ENCODE data around the gene DYSF.

DYSF gene

GRCh38 chr2:71686781-71687180, 233.4 kb downstream of the DYSF start:
- no peak for DNase-seq (ENCODE audit: low read depth in 2 of 2, low spot score in 1 of 2)

DNA sequence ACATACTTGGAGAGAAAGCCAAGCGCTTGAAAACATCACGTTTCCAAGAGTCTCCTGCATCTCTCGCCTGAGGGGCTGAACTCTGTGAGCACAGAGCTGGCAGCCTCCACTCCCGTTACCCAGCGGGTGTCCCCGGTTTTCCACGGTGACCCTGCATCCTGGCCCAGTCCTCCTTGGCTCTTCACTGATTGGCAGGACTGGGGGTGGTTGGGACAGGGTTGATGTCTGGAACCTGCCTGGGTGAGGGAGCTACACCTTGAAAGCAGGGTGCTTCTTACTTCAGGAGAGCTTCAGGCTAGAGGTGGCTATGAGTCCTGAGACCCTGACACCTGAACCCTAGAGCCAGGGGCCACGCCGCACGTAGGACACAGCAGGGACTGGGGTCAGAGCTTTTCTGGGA, 234.1 kb downstream of the DYSF start:
- no peak for DNase-seq (ENCODE audit: low read depth in 2 of 2, low spot score in 1 of 2)

GRCh38 chr2:71688530-71688929, 235.2 kb downstream of the DYSF start:
- DNase-seq (ENCODE audit: low read depth in 2 of 2, low spot score in 1 of 2): no peak

DNA sequence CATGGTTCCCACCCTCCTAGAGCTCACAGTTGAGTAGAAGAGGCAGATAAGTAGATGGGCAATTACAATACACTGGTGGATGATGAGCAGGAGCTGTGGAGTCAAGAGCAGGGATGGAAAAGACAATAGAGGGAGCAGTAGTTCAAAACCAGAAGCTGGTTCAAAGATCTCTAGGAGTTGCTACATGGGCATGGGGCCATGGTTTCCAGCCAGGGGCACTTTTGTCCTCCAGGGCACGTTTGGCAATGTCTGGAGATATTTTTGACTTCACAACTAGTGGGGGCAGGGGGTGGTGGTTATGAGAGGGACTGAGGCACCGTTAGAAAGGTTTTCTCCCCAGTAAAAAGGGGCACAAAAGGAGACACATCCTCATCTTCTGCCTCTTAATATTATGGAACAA, 236.0 kb downstream of the DYSF start:
- DNase-seq (ENCODE audit: low read depth in 2 of 2, low spot score in 1 of 2): no peak

DNA sequence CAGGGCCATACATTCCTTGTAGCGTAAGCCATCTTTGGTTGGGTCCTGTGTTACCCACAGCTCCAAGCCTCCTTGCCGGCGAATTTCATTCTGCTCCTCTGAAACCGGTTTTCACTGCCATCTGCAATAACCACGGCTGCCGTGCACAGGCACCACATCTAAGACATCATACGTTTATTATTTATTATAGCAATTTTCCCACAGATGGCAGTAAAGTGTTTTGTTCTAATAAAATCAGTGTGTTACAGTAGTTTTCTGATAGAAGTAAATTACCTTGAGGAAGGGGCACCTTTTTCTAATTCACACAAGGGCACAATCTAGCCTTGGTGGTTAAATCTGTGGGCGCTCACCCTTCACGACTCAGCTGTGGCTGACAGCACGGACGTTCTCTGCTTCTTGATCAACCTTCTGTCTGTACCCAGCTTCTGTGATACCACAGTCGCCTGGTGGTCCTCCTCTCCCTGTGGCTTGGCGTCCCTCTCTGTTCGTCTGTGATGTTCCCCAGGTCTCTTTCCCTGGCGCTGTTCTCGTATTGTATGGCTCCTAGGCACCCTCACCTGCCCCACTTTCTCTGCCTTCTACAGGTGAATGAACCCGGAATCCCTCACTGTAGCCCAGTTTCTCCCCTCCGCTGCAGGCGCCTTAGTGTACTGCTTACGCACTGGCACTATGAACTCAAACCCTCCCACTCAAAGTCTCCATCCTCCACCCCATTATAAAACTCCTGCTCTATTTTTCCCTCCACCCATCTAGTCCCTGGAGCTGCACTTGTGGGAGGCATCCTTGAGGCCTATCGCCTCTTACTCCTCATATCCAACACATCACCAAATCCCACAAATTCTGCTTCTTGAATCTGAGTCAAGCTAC, 236.8 kb downstream of the DYSF start:
- DNase-seq (ENCODE audit: low read depth in 2 of 2, low spot score in 1 of 2): no peak

GRCh38 chr2:71690876-71691475, 237.6 kb downstream of the DYSF start:
- no peak for DNase-seq (ENCODE audit: low read depth in 2 of 2, low spot score in 1 of 2)

GRCh38 chr2:71691747-71692441, 238.5 kb downstream of the DYSF start:
- DNase-seq (ENCODE audit: low read depth in 2 of 2, low spot score in 1 of 2): no peak

GRCh38 chr2:71692621-71693277, 239.4 kb downstream of the DYSF start:
- no peak for DNase-seq (ENCODE audit: low read depth in 2 of 2, low spot score in 1 of 2)

DNA sequence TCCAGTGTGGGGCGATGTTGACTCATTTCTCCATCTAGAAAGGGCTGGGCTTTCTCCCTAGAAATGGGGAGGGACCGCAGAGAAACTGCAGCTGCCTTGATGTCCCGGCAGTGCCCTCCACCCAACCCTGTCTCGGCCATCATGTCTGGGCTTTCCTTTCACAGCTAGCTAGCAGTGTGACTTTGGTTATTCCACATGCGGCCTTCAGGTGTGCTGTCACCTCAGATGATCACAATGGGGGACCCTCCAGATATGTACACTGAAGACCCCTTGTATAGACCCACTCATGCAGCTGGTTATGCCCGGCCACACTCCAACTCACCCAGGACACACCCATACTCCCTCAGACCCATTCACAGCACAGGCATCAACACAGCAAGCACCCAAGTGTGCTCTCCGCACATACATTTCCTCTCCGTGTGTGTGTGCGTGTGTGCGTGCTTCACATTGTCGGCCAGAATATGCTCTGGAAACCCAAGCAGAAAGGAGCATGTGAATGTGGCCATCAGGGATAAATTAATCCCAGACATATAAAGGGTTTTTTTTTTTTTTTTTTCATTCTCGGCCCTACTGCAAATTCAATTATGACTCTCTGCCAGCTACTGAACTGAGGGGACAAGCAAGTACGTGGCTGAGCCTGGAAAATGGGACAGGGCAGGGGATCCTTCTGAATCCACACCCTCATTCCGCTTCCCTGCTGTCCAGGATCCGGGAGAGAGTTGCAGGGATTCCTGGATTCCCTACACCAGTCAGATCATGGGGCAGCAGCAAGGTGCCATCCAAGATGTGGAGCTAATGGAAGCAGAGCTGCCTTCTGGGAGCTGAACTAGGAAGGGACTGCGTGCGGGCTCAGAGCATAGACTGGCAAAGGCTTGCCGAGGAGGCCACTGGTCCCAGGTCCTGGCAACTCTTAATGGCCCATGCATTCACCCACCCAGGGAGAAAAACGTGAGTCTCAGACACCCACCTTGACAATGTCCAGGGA, 240.2 kb downstream of the DYSF start:
- DNase-seq (ENCODE audit: low read depth in 2 of 2, low spot score in 1 of 2): no peak

GRCh38 chr2:71694501-71695234, 241.3 kb downstream of the DYSF start:
- DNase-seq (ENCODE audit: low read depth in 2 of 2, low spot score in 1 of 2): no peak

DNA sequence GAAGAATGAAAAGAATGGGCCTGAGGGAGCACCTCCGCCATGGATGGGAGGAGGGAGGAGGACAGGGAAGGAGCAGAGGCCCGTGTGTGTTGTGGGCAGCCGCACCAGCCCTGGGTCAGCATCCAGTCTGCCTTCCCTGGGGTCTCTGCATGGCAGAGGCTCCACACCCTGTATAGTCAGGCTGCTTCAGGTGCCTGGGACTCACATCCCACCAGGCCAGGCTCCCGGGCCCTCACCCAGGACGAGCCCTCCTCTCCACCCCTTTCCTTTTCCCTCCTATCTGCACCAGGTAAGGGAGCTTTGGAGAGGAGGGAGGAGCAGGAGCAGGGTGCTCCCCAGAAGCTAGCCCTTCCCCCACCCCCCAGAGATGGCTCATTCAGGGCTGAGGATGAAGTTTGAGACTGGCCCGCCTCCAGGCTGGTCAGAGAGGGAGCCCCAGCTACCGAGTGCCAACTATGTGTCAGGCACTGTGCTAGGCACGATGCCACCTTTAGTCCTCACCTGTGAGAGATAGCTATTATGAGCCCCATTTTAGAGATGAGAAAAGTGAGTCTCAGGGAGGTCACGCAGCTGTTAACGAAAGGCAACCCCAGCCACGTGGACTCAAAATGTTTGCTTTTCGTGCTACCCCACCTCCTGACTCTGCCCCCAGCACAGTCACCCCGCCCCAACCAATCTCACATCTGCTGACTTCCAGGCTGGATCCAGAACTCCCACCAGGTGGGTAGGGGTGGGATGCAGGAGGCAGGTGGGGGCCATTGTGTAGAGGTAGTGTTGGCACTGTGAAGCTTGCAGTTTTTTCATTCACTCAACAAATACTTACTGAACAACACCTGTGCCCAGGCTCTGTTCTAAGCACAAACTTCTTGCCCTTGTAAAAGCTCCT, 242.1 kb downstream of the DYSF start:
- no peak for DNase-seq (ENCODE audit: low read depth in 2 of 2, low spot score in 1 of 2)

- DNase-seq (ENCODE audit: low read depth in 2 of 2, low spot score in 1 of 2): no peak
Observed at GRCh38 chr2:71696381-71696780, 243.0 kb downstream of the DYSF start.

- DNase-seq (ENCODE audit: low read depth in 2 of 2, low spot score in 1 of 2): no peak
Observed at GRCh38 chr2:71697106-71698004, 244.0 kb downstream of the DYSF start.

DNA sequence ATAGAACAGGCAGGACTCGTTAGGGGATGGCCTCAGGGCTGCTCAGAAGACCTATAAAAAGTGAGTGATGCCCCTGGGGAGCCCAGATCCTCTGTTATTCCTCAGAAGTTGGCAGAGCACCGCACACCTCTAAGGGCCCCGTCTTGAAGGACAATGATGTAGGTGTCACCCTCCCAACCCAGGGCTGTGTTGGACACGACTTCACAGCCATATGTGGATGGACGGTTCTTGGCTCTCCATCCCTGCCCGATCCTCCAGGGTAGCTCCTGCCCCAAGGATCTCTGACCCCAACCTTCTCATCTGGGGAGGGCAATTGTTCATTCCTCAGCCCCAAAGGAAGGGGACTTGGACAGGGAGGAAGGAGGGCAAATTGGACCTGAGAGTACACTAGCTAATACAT, 246.1 kb downstream of the DYSF start:
- DNase-seq (ENCODE audit: low read depth in 2 of 2, low spot score in 1 of 2): no peak

GRCh38 chr2:71700041-71700657, 246.8 kb downstream of the DYSF start:
- DNase-seq (ENCODE audit: low read depth in 2 of 2, low spot score in 1 of 2): no peak

- DNase-seq (ENCODE audit: low read depth in 2 of 2, low spot score in 1 of 2): no peak
Observed at GRCh38 chr2:71700658-71701397, 247.5 kb downstream of the DYSF start.
